Neural cell (in vitro differentiated cells): ENCODE results near the gene RASL10A. TPM values are rescaled to one million over a fixed set of nuclear protein-coding genes. Genes with fewer than 3 reads are reported as not detected.

Experiments
- H2AFZ ChIP-seq: fragments of 200-600, 300-800 bp; sonication (generic), shearing (Covaris generic); 2 replicates; pipeline ENCODE4 v1.6.0; 2014; ENCODE audit warnings: low read depth, mild to moderate bottlenecking, antibody characterized with exemption, low read length, moderate library complexity
- H3F3A ChIP-seq: fragments of 200-600 bp; shearing (Covaris generic); 2 replicates; pipeline ENCODE4 v1.6.1; 2016; ENCODE audit warnings: mild to moderate bottlenecking, moderate library complexity, mixed read lengths, antibody characterized with exemption, low read length; ENCODE audit not compliant: insufficient read depth, poor library complexity, severe bottlenecking
- H3K27ac ChIP-seq: fragments of 200-600, 300-800 bp; sonication (generic), shearing (Covaris generic); 2 replicates; pipeline ENCODE4 v1.5.1; 2014; ENCODE audit warnings: mild to moderate bottlenecking, low read length, moderate library complexity
- H3K27me3 ChIP-seq: fragments of 300-800, 200-600 bp; sonication (generic), shearing (Covaris generic); 2 replicates; pipeline ENCODE4 v1.6.0; 2014; ENCODE audit warnings: mild to moderate bottlenecking, low read depth, low read length, moderate library complexity; ENCODE audit not compliant: insufficient read depth
- H3K36me3 ChIP-seq: fragments of 300-800, 200-600 bp; sonication (generic), shearing (Covaris generic); 2 replicates; pipeline ENCODE4 v1.5.1; 2014; ENCODE audit warnings: mild to moderate bottlenecking, antibody characterized with exemption, low read length, moderate library complexity; ENCODE audit not compliant: insufficient read depth
- H3K4me2 ChIP-seq: fragments of 300-800, 200-600 bp; sonication (generic), shearing (Covaris generic); 2 replicates; pipeline ENCODE4 v1.6.0; 2014; ENCODE audit warnings: mild to moderate bottlenecking, low read length
- H3K4me3 ChIP-seq: fragments of 300-800, 200-600 bp; sonication (generic), shearing (Covaris generic); 2 replicates; pipeline ENCODE4 v1.5.1; 2014; ENCODE audit warnings: mild to moderate bottlenecking, low read length, moderate library complexity
- H3K79me2 ChIP-seq: fragments of 200-600 bp; shearing (Covaris generic); replicated peaks from 2 replicates; pipeline ENCODE4 v1.6.0; 2014; ENCODE audit warnings: mild to moderate bottlenecking, low read length, moderate library complexity; ENCODE audit not compliant: insufficient read depth
- H3K9ac ChIP-seq: fragments of 300-800, 200-600 bp; sonication (generic), shearing (Covaris generic); 2 replicates; pipeline ENCODE4 v1.6.1; 2016; ENCODE audit warnings: mild to moderate bottlenecking, low read length, mixed read lengths
- H3K9me2 ChIP-seq: fragments of 200-600 bp; shearing (Covaris generic); 2 replicates; pipeline ENCODE4 v1.6.1; 2016; ENCODE audit warnings: mild to moderate bottlenecking, low read length, mixed read lengths; ENCODE audit not compliant: insufficient read depth
- H3K9me3 ChIP-seq: fragments of 200-600, 300-800 bp; sonication (generic), shearing (Covaris generic); 2 replicates; pipeline ENCODE4 v1.6.1; 2016; ENCODE audit warnings: mild to moderate bottlenecking, mixed run types, low read length, moderate library complexity, mixed read lengths
- H4K20me1 ChIP-seq: fragments of 200-600 bp; shearing (Covaris generic); 2 replicates; pipeline ENCODE4 v1.6.1; 2016; ENCODE audit warnings: mild to moderate bottlenecking, mixed run types; ENCODE audit not compliant: insufficient read depth
- EP300 ChIP-seq: fragments of 450-650 bp; conservative IDR thresholded peaks from 2 replicates; pipeline ENCODE4 v1.6.1; 2014; ENCODE audit warnings: antibody characterized with exemption, mild to moderate bottlenecking, moderate library complexity; ENCODE audit not compliant: poor library complexity, severe bottlenecking
- EZH2 ChIP-seq: fragments of 200-600, 300-800 bp; shearing (Covaris generic), sonication (generic); IDR thresholded peaks from 2 replicates; pipeline ENCODE4 v1.6.1; 2014; ENCODE audit warnings: antibody characterized with exemption, low read length, borderline replicate concordance, mild to moderate bottlenecking; ENCODE audit not compliant: insufficient read depth, poor library complexity, severe bottlenecking
- MXI1 ChIP-seq: fragments of 450-650 bp; conservative IDR thresholded peaks from 2 replicates; pipeline ENCODE4 v1.6.1; 2014; ENCODE audit warnings: antibody characterized with exemption, mild to moderate bottlenecking; ENCODE audit not compliant: poor library complexity, severe bottlenecking
- POLR2AphosphoS5 ChIP-seq: IDR thresholded peaks from 2 replicates; pipeline ENCODE4 v1.6.1; 2012
- RAD21 ChIP-seq: fragments of 450-650 bp; conservative IDR thresholded peaks from 2 replicates; pipeline ENCODE4 v1.6.1; 2014; ENCODE audit warnings: antibody characterized with exemption, mild to moderate bottlenecking, moderate library complexity
- REST ChIP-seq: IDR thresholded peaks from 2 replicates; pipeline ENCODE4 v1.6.1; 2012; ENCODE audit warnings: borderline replicate concordance
- SMC3 ChIP-seq: fragments of 450-650 bp; conservative IDR thresholded peaks from 2 replicates; pipeline ENCODE4 v1.6.1; 2014; ENCODE audit warnings: antibody characterized with exemption, mild to moderate bottlenecking, moderate library complexity; ENCODE audit not compliant: poor library complexity
- polyA plus RNA-seq: library from polyadenylated mRNA; depleted of rRNA; stranded (reverse); fragments of >200 nt; gene quantifications from 2 replicates; pipeline ENCODE4 v1.2.3, GENCODE V29; 2014
- TF ChIP-seq, protein P1 (sequence below): fragments of 450-650 bp; IDR thresholded peaks from 2 replicates; pipeline ENCODE4 v1.5.1; 2014; ENCODE audit warnings: antibody characterized with exemption, mild to moderate bottlenecking, moderate library complexity; ENCODE audit not compliant: poor library complexity, severe bottlenecking

Gene RASL10A
- polyA plus RNA-seq, 1 donor from 2014 or later, result 3.0 TPM

DNA sequence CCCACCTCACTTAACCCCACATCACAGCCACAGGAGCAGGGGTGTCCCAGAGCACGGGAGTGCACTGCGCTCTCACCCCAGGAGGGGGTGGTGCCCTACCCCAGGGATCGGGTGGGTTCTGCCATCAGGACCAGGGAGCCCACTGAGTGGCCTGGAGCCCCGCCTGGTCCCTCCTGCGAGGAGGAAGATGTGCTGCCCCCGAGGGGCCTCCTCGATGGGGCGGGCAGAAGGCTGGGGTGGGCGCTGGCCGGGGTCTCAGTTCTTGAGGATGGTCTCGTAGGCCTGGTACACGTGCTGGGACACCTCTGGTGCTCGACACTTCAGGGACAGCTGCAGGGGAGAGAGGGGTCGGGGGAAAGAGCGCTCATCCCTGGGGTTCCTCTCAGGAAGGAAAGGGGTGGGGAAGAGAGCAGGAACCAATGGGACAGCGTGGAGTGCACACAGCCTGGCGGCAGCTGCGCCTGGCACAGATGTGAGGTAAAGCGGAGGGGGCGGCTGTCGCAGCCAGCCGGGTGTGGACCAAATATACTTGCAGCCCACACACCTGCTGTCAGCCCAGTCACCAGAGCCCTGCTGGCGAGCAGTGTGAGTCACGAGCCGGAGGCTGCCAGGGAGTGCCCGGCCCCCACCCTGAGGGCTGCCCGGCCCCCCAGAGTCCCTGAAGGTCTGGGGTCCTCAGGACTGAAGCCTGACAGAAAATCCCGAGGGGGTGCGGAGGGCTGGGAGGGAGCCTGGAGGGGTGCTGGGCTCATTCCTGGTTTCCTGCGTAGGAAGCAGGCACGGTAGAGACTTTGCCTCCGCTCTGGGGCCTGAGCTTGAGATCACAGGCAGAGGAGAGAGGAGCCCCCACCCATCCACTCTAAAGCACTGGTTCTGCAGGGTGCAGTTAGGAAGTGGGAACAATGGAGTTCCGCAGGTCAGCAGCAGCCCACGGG is 13.3 kb upstream of the RASL10A start:
- no peaks in the 10 kb centered on the region for H3K36me3 ChIP-seq
- no peak overlapping the region for H3K4me2 ChIP-seq
- no peak overlapping the region for H3K27ac ChIP-seq
- no peaks in the 10 kb centered on the region for H3F3A ChIP-seq
- no peak overlapping the region for H3K4me3 ChIP-seq
- H3K27me3 ChIP-seq, result no peaks in the 10 kb centered on the region
- no peak overlapping the region for H2AFZ ChIP-seq
- no peaks in the 10 kb centered on the region for H3K9me3 ChIP-seq
- no peaks in the 10 kb centered on the region for H4K20me1 ChIP-seq
- no peaks in the 10 kb centered on the region for H3K9me2 ChIP-seq
- no peaks in the 10 kb centered on the region for H3K79me2 ChIP-seq
- no peak overlapping the region for H3K9ac ChIP-seq
- TF ChIP-seq EZH2 (no peak), POLR2AphosphoS5 (no peak), RAD21 (no peak), SMC3 (no peak), REST (no peak), EP300 (no peak)
- TF ChIP-seq, protein P1, sequence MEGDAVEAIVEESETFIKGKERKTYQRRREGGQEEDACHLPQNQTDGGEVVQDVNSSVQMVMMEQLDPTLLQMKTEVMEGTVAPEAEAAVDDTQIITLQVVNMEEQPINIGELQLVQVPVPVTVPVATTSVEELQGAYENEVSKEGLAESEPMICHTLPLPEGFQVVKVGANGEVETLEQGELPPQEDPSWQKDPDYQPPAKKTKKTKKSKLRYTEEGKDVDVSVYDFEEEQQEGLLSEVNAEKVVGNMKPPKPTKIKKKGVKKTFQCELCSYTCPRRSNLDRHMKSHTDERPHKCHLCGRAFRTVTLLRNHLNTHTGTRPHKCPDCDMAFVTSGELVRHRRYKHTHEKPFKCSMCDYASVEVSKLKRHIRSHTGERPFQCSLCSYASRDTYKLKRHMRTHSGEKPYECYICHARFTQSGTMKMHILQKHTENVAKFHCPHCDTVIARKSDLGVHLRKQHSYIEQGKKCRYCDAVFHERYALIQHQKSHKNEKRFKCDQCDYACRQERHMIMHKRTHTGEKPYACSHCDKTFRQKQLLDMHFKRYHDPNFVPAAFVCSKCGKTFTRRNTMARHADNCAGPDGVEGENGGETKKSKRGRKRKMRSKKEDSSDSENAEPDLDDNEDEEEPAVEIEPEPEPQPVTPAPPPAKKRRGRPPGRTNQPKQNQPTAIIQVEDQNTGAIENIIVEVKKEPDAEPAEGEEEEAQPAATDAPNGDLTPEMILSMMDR, result no peak

- no peak overlapping the region for H2AFZ ChIP-seq
- H3K9me2 ChIP-seq, result no peaks in the 10 kb centered on the region
- no peaks in the 10 kb centered on the region for H3K9me3 ChIP-seq
- no peak overlapping the region for H3K4me3 ChIP-seq
- no peaks in the 10 kb centered on the region for H3K36me3 ChIP-seq
- TF ChIP-seq SMC3 (no peak), MXI1 (no peak), EZH2 (no peak), EP300 (no peak)
- TF ChIP-seq, protein P1, result no peak
- H3K27ac ChIP-seq, result no peak overlapping the region
- no peak overlapping the region for H3K4me2 ChIP-seq
- no peaks in the 10 kb centered on the region for H3K79me2 ChIP-seq
- no peak overlapping the region for H3K9ac ChIP-seq
- no peaks in the 10 kb centered on the region for H3F3A ChIP-seq
- H3K27me3 ChIP-seq, result no peaks in the 10 kb centered on the region
- H4K20me1 ChIP-seq, result no peaks in the 10 kb centered on the region
Measured at GRCh38 chr22:29328055-29328454, 12.6 kb upstream of the RASL10A start.
